ENCODE measurements around the gene LRIG2. TPM values are rescaled to one million over a fixed set of nuclear protein-coding genes. Genes with fewer than 3 reads are reported as not detected.

The LRIG2 gene
- total RNA-seq, 1 experiment from 2014 or later = 13.5 TPM

DNA sequence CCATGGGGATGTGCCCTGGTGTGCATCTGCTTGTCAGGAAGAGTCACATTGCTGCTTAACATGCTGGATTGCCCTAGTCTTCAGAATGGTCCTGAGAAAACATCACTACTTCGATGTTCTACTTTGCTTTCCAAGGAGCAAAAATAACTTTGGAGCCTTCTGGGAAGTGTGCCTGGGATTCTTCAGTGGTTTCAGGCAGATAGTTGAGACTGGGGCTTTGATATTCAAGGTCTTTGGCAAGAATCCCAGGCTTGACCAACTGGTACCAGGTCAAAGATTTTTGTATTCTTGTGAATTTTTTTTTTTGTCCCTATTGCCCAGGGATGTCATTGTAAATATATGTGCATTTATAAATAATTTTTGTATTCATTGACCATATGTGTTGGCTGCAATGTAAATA, 51.4 kb downstream of the LRIG2 start (continued):
- TF ChIP-seq, protein P1, sequence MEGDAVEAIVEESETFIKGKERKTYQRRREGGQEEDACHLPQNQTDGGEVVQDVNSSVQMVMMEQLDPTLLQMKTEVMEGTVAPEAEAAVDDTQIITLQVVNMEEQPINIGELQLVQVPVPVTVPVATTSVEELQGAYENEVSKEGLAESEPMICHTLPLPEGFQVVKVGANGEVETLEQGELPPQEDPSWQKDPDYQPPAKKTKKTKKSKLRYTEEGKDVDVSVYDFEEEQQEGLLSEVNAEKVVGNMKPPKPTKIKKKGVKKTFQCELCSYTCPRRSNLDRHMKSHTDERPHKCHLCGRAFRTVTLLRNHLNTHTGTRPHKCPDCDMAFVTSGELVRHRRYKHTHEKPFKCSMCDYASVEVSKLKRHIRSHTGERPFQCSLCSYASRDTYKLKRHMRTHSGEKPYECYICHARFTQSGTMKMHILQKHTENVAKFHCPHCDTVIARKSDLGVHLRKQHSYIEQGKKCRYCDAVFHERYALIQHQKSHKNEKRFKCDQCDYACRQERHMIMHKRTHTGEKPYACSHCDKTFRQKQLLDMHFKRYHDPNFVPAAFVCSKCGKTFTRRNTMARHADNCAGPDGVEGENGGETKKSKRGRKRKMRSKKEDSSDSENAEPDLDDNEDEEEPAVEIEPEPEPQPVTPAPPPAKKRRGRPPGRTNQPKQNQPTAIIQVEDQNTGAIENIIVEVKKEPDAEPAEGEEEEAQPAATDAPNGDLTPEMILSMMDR (IDR thresholded peaks at IDR 0.05 in 2 of 3, conservative IDR thresholded peaks at IDR 0.05 in 1 of 3; ENCODE audit: borderline replicate concordance in 1 of 3, insufficient read depth in 1 of 3, low read depth in 2 of 3, low read length in 2 of 3) = no peak
- TF ChIP-seq EZH2 (IDR thresholded peaks at IDR 0.05) = no peak
- TF ChIP-seq EZH2phosphoT487 (IDR thresholded peaks at IDR 0.05; ENCODE audit: borderline replicate concordance) = no peak
- no peak for TF ChIP-seq TCF7L2 (IDR thresholded peaks at IDR 0.05; ENCODE audit: borderline replicate concordance, extremely low read depth, insufficient read depth, insufficient read length)
- TF ChIP-seq SIN3A (IDR thresholded peaks at IDR 0.05; ENCODE audit: low read depth) = no peak

DNA sequence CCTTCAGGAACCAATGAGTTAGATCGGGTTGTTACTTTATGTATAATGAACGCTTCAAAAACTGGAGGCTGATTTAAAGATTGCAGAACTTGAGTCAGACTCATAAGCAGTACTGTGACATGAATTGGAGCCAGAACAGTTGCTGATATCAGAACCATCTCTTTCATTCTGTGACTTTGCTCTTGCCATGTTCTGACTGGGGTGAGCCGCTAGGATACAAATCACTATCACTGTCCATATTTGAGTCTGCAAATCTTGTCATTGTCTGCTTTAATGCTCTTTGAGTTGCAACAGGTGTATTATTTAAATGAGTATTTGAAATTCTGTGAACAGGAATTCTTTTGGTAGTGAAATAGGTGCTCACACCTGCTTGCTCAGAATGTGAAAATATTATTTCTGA, 52.5 kb downstream of the LRIG2 start:
- H3K9me2 ChIP-seq (ENCODE audit: insufficient read depth) = no peaks in the 10 kb centered on the region
- H3K9me3 ChIP-seq (ENCODE audit: control insufficient read depth in 1 of 2, insufficient read depth in 1 of 2, low read depth in 1 of 2, low read length in 2 of 2) = no peaks in the 10 kb centered on the region
- TF ChIP-seq, protein P2, sequence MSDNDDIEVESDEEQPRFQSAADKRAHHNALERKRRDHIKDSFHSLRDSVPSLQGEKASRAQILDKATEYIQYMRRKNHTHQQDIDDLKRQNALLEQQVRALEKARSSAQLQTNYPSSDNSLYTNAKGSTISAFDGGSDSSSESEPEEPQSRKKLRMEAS (IDR thresholded peaks at IDR 0.05) = no peak
- TF ChIP-seq, protein P3, sequence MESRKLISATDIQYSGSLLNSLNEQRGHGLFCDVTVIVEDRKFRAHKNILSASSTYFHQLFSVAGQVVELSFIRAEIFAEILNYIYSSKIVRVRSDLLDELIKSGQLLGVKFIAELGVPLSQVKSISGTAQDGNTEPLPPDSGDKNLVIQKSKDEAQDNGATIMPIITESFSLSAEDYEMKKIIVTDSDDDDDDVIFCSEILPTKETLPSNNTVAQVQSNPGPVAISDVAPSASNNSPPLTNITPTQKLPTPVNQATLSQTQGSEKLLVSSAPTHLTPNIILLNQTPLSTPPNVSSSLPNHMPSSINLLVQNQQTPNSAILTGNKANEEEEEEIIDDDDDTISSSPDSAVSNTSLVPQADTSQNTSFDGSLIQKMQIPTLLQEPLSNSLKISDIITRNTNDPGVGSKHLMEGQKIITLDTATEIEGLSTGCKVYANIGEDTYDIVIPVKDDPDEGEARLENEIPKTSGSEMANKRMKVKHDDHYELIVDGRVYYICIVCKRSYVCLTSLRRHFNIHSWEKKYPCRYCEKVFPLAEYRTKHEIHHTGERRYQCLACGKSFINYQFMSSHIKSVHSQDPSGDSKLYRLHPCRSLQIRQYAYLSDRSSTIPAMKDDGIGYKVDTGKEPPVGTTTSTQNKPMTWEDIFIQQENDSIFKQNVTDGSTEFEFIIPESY (IDR thresholded peaks at IDR 0.05; ENCODE audit: extremely low read depth, insufficient replicate concordance, low read length) = no peak
- TF ChIP-seq FOSL1 (IDR thresholded peaks at IDR 0.05; ENCODE audit: low read depth) (no peak), EZH2phosphoT487 (IDR thresholded peaks at IDR 0.05; ENCODE audit: borderline replicate concordance) (no peak), ELF1 (IDR thresholded peaks at IDR 0.05; ENCODE audit: borderline replicate concordance, low read depth) (no peak), SIN3A (IDR thresholded peaks at IDR 0.05; ENCODE audit: low read depth) (no peak), EGR1 (IDR thresholded peaks at IDR 0.05; ENCODE audit: low read depth) (no peak), RAD21 (IDR thresholded peaks at IDR 0.05; ENCODE audit: low read depth) (no peak)
- TF ChIP-seq, protein P4, sequence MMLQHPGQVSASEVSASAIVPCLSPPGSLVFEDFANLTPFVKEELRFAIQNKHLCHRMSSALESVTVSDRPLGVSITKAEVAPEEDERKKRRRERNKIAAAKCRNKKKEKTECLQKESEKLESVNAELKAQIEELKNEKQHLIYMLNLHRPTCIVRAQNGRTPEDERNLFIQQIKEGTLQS (IDR thresholded peaks at IDR 0.05) = no peak
- TF ChIP-seq, protein P1 (IDR thresholded peaks at IDR 0.05 in 2 of 3, conservative IDR thresholded peaks at IDR 0.05 in 1 of 3; ENCODE audit: borderline replicate concordance in 1 of 3, insufficient read depth in 1 of 3, low read depth in 2 of 3, low read length in 2 of 3) = no peak
- ChIA-PET CTCF (no interaction called here), POLR2A (no interaction called here), RAD21 (ENCODE audit: low non-redundant PET in 1 of 2, low total read pairs in 2 of 2, uncharacterized antibody in 2 of 2, unreplicated experiment in 2 of 2) (no interaction called here)
- DNase-seq (ENCODE audit: low read depth, low spot score) = no peak
- H3K4me3 ChIP-seq (replicated peaks in 1 of 2; ENCODE audit: low read depth in 1 of 2, low read length in 2 of 2) = no peak overlapping the region
- no peak overlapping the region for H3K9ac ChIP-seq (ENCODE audit: low read length)
- intact Hi-C loops (cut with micrococcal nuclease) = no loop called here
- no TSS peak for BruUV-seq (replicated peaks)
- H3K4me2 ChIP-seq (ENCODE audit: low read length) = no peak overlapping the region
- H3K36me3 ChIP-seq (ENCODE audit: control insufficient read depth in 1 of 2, insufficient read depth in 2 of 2, low read length in 2 of 2) = peaks cover 13 to 40% of the 10 kb centered on the region in 2 experiments; a peak in 3 of 4 replicates
- H3K27me3 ChIP-seq (ENCODE audit: insufficient read depth, low read length) = no peaks in the 10 kb centered on the region
- ATAC-seq = no peak
- no peak overlapping the region for H3K27ac ChIP-seq (ENCODE audit: low read depth, low read length)
- H3K79me2 ChIP-seq (ENCODE audit: insufficient read depth, low read length) = no peaks in the 10 kb centered on the region
- no peaks in the 10 kb centered on the region for H4K20me1 ChIP-seq (ENCODE audit: insufficient read depth)
- H2AFZ ChIP-seq (ENCODE audit: low read depth, low read length, poor library complexity, severe bottlenecking) = no peak overlapping the region
- no peaks in the 10 kb centered on the region for H3K4me1 ChIP-seq (ENCODE audit: control insufficient read depth in 1 of 2, insufficient read depth in 2 of 2, low read length in 2 of 2)
